Right lobe of liver (tissue), 4 donors: ENCODE data around the gene PHIP.

Experiments
- POLR2A ChIP-seq: fragments of 450-650 bp; IDR thresholded peaks from one replicate; pipeline ENCODE4 v1.6.1; 2017; ENCODE audit warnings: antibody characterized with exemption, mild to moderate bottlenecking
- TF ChIP-seq, protein P1 (sequence below), 4 donors: fragments of 200-600 bp in 3 of 4; fragments of 450-650 bp in 1 of 4; IDR thresholded peaks; one replicate each; pipeline versions ENCODE4 v1.5.1 to v1.8.0; 2016 to 2022; ENCODE audit warnings: antibody characterized with exemption in 4 of 4, mild to moderate bottlenecking in 2 of 4
- donor health status: DM: no; HTN: no; CAD: no.
- donor health status: DM: no; HTN: no; CAD: no.
- donor health status: DM: no; HTN: yes; CAD: no.

DNA sequence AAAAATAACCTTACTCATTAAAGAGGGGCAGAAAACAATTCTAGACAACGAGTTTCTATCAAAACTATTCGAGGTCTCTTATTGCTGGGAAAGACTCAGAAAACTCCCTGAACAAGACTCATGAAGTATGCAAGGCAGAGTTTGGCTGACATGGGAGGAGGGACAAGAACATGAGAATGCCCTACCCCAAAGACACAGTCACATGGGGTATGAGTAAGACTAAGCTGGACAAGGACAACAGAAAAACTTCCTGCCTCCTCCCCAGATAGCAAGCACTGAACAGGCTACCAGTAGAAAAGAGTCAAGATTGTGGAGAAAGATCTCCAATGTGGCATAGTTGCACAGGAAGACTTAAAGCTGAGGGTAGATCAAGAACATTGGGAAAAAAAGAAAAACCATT, 39.7 kb upstream of the PHIP start:
- TF ChIP-seq, protein P1, sequence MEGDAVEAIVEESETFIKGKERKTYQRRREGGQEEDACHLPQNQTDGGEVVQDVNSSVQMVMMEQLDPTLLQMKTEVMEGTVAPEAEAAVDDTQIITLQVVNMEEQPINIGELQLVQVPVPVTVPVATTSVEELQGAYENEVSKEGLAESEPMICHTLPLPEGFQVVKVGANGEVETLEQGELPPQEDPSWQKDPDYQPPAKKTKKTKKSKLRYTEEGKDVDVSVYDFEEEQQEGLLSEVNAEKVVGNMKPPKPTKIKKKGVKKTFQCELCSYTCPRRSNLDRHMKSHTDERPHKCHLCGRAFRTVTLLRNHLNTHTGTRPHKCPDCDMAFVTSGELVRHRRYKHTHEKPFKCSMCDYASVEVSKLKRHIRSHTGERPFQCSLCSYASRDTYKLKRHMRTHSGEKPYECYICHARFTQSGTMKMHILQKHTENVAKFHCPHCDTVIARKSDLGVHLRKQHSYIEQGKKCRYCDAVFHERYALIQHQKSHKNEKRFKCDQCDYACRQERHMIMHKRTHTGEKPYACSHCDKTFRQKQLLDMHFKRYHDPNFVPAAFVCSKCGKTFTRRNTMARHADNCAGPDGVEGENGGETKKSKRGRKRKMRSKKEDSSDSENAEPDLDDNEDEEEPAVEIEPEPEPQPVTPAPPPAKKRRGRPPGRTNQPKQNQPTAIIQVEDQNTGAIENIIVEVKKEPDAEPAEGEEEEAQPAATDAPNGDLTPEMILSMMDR (IDR thresholded peaks at IDR 0.05), result no peak
- no peak for TF ChIP-seq POLR2A
